ENCODE measurements around the gene TMEM86B.

DNA sequence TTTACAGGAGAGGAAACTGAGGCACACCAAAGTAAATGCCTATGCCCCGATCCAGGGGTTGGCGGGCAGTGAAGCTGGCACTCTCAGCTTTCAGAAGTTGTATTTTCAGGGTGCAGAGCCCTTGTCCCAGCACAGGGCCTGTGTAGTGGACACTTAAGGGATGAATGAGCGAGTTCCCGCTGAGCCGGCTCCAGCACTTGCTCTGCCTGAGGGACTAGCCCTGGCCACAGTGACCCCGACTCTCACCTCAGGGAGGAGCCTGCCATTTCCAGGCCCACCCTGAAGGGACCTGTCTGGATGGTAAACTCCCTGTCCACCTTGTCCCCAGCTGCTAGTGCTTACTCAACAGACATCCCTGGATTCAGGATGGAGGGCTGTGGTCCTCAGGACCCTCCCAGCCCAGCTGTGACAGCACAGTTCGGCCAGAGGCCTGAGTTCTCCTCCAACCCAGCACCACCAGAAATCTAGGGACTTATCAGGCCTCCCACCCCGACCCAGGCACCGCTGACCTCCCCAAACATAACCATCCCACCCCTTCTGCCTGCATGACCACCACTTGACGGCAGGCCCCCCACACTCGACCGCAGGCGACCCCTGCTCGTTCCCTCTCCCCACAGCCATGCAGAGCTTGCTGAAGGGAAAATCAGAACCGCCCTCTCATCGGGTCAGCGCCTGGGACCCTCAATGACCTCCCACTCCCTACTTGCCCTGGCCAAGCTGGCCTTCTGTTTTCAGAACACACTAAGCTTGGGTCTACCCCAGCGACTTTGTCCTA is 21.9 kb upstream of the TMEM86B start:
- TF ChIP-seq, protein P1, sequence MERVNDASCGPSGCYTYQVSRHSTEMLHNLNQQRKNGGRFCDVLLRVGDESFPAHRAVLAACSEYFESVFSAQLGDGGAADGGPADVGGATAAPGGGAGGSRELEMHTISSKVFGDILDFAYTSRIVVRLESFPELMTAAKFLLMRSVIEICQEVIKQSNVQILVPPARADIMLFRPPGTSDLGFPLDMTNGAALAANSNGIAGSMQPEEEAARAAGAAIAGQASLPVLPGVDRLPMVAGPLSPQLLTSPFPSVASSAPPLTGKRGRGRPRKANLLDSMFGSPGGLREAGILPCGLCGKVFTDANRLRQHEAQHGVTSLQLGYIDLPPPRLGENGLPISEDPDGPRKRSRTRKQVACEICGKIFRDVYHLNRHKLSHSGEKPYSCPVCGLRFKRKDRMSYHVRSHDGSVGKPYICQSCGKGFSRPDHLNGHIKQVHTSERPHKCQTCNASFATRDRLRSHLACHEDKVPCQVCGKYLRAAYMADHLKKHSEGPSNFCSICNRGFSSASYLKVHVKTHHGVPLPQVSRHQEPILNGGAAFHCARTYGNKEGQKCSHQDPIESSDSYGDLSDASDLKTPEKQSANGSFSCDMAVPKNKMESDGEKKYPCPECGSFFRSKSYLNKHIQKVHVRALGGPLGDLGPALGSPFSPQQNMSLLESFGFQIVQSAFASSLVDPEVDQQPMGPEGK (CRISPR knock-in tag; IDR thresholded peaks at IDR 0.05; ENCODE audit: borderline replicate concordance): no peak
- no peak for TF ChIP-seq RARB (CRISPR knock-in tag; IDR thresholded peaks at IDR 0.05)
- TF ChIP-seq TCF4 (CRISPR knock-in tag; IDR thresholded peaks at IDR 0.05; ENCODE audit: borderline replicate concordance): no peak
- no peak for TF ChIP-seq ZNF70 (CRISPR knock-in tag; IDR thresholded peaks at IDR 0.05)
